PC-3 (cell line): ENCODE data around the gene MARCHF3. TPM values are rescaled to one million over a fixed set of nuclear protein-coding genes. Genes with fewer than 3 reads are reported as not detected.

Experiments used
- ATAC-seq: fragments of 200-7000 bp; cut with Tn5 transposase; 2 replicates; pipeline ENCODE4 v1.9.1; 2020; ENCODE audit warnings: mild to moderate bottlenecking, moderate library complexity
- BruUV-seq: library from RNA; stranded (reverse); fragments of 400-500 nt; replicated peaks from 2 replicates; lab custom pipeline; 2021; lab: Mats Ljungman, UMichigan
- CTCF ChIA-PET: fragments of 300-600 bp; sonication (Branson Sonifier 250); formaldehyde crosslinking; loops from one replicate; lab custom pipeline; 2022; ENCODE audit warnings: antibody characterized with exemption; lab: Charles Lee
- POLR2A ChIA-PET: fragments of 300-600 bp; sonication (Branson Sonifier 250); formaldehyde crosslinking; loops from one replicate; lab custom pipeline; 2022; ENCODE audit warnings: antibody characterized with exemption; ENCODE audit not compliant: unreplicated experiment; lab: Charles Lee
- DNase-seq: peaks from one replicate; pipeline ENCODE4 v3.0.0-alpha.2; 2015
- H2AFZ ChIP-seq: fragments of 300-600 bp; sonication (generic); 2 replicates; pipeline ENCODE4 v1.6.0; 2016; ENCODE audit warnings: antibody characterized with exemption, low read length
- H3F3A ChIP-seq: fragments of 300-600 bp; sonication (generic); one replicate; pipeline ENCODE4 v1.6.0; 2017; ENCODE audit warnings: antibody characterized with exemption, low read length, control low read depth, mild to moderate bottlenecking; ENCODE audit not compliant: unreplicated experiment
- H3K27ac ChIP-seq: fragments of 300-600 bp; sonication (generic); 2 replicates; pipeline ENCODE4 v1.5.1; 2016; ENCODE audit warnings: mild to moderate bottlenecking, low read length
- H3K27me3 ChIP-seq: fragments of 300-600 bp; sonication (generic); 2 replicates; pipeline ENCODE4 v1.6.1; 2016; ENCODE audit warnings: low read length, mixed read lengths
- H3K36me3 ChIP-seq: fragments of 300-600 bp; sonication (generic); 2 replicates; pipeline ENCODE4 v1.6.1; 2016; ENCODE audit warnings: low read depth, mixed run types, low read length, mixed read lengths
- H3K4me1 ChIP-seq: fragments of 300-600 bp; sonication (generic); 2 replicates; pipeline ENCODE4 v1.5.1; 2016; ENCODE audit warnings: low read length; ENCODE audit not compliant: insufficient read depth
- H3K4me2 ChIP-seq: fragments of 300-600 bp; sonication (generic); 2 replicates; pipeline ENCODE4 v1.6.0; 2016; ENCODE audit warnings: low read length
- H3K4me3 ChIP-seq: fragments of 300-600 bp; sonication (generic); 2 replicates; pipeline ENCODE4 v1.5.1; 2016; ENCODE audit warnings: mild to moderate bottlenecking, low read length, mixed read lengths
- H3K79me2 ChIP-seq: fragments of 300-600 bp; sonication (generic); 2 replicates; pipeline ENCODE4 v1.6.1; 2017; ENCODE audit warnings: low read length, mixed read lengths
- H3K9ac ChIP-seq: fragments of 300-600 bp; sonication (generic); 2 replicates; pipeline ENCODE4 v1.6.0; 2016; ENCODE audit warnings: mild to moderate bottlenecking, low read length
- H3K9me2 ChIP-seq: fragments of 300-600 bp; sonication (generic); replicated peaks from 2 replicates; pipeline ENCODE4 v1.6.1; 2016; ENCODE audit warnings: mixed run types, low read length, mixed read lengths
- H3K9me3 ChIP-seq: fragments of 300-600 bp; sonication (generic); 2 replicates; pipeline ENCODE4 v1.6.1; 2016; ENCODE audit warnings: low read length, mixed read lengths
- H4K20me1 ChIP-seq: fragments of 300-600 bp; sonication (generic); 2 replicates; pipeline ENCODE4 v1.6.1; 2016; ENCODE audit warnings: low read length, mixed read lengths
- EZH2 ChIP-seq: fragments of 300-600 bp; sonication (generic); IDR thresholded peaks from one replicate; pipeline ENCODE4 v1.6.1; 2017; ENCODE audit warnings: antibody characterized with exemption, mild to moderate bottlenecking, low read length; ENCODE audit not compliant: unreplicated experiment
- EZH2phosphoT487 ChIP-seq: fragments of 300-600 bp; sonication (generic); IDR thresholded peaks from 2 replicates; pipeline ENCODE4 v1.6.1; 2018; ENCODE audit warnings: mild to moderate bottlenecking, antibody characterized with exemption, low read length, borderline replicate concordance
- intact Hi-C: fragments of 100-400 bp; cut with micrococcal nuclease; formaldehyde crosslinking; loops from 2 replicates; pipeline ENCODE4 v1.9.0; 2023
- total RNA-seq: library from RNA; depleted of rRNA; stranded (reverse); fragments of >200 nt; gene quantifications from 2 replicates; pipeline ENCODE4 v1.2.3, GENCODE V29; 2014
- TF ChIP-seq, protein P1 (sequence below): fragments of 300-600 bp; sonication (generic); conservative IDR thresholded peaks from 2 replicates; pipeline ENCODE4 v1.5.1; 2017; ENCODE audit warnings: antibody characterized with exemption, low read depth, mild to moderate bottlenecking, low read length

The MARCHF3 gene
- total RNA-seq, 1 experiment from 2014 or later = 2.5 TPM

DNA sequence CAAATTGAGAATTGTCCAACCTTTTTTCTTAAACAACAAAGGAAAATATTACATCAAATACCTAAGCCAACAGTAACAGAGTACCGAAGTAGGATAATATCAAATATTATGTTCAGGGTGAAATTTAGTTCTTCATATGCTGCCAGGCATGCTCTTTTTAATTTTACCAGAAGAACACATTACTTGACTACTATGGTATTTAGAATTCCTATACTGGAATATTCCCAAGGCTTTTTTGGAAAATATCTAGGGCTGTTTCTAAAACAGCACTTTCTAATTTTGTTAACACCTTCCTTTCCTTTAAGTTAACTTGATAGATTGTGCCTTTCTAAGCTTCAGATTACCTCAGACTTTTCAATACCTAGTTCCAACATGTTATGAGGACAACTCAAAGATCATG lies 48.7 kb downstream of the MARCHF3 start:
- no peaks in the 10 kb centered on the region for H3K36me3 ChIP-seq
- H2AFZ ChIP-seq = no peak overlapping the region
- no peaks in the 10 kb centered on the region for H4K20me1 ChIP-seq
- H3K4me2 ChIP-seq = no peak overlapping the region
- no peak overlapping the region for H3K27ac ChIP-seq
- H3K27me3 ChIP-seq = no peaks in the 10 kb centered on the region
- no peaks in the 10 kb centered on the region for H3K79me2 ChIP-seq
- H3K4me3 ChIP-seq = no peak overlapping the region
- TF ChIP-seq EZH2 (no peak), EZH2phosphoT487 (no peak)
- TF ChIP-seq, protein P1, sequence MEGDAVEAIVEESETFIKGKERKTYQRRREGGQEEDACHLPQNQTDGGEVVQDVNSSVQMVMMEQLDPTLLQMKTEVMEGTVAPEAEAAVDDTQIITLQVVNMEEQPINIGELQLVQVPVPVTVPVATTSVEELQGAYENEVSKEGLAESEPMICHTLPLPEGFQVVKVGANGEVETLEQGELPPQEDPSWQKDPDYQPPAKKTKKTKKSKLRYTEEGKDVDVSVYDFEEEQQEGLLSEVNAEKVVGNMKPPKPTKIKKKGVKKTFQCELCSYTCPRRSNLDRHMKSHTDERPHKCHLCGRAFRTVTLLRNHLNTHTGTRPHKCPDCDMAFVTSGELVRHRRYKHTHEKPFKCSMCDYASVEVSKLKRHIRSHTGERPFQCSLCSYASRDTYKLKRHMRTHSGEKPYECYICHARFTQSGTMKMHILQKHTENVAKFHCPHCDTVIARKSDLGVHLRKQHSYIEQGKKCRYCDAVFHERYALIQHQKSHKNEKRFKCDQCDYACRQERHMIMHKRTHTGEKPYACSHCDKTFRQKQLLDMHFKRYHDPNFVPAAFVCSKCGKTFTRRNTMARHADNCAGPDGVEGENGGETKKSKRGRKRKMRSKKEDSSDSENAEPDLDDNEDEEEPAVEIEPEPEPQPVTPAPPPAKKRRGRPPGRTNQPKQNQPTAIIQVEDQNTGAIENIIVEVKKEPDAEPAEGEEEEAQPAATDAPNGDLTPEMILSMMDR = no peak
- H3K9me3 ChIP-seq = no peaks in the 10 kb centered on the region
- H3K4me1 ChIP-seq = no peaks in the 10 kb centered on the region
- ChIA-PET POLR2A (no interaction called here), CTCF (no interaction called here)
- ATAC-seq (no peak), DNase-seq (no peak)
- no peak overlapping the region for H3K9ac ChIP-seq
- H3F3A ChIP-seq = no peaks in the 10 kb centered on the region
- no TSS peak for BruUV-seq
- H3K9me2 ChIP-seq = no peaks in the 10 kb centered on the region
- intact Hi-C loops = no loop called here

DNA sequence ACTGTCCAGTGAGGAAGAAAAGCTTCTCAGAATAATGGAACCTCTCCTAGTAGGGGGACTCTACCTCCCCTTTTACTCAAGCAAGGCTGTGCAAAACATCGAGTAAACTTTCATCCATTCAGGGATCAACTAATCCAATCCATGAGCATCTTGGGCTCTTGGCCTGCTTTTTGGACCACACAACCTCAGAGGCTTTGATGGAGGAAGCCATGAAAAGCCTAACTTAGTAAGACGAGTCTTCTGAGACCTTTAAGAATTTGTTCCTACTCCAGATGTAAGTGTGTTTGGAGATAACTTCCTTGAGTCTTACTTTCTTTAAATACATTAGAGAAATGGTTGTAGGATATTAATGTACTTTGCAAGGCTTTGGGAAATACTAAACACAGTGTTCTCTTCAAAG lies 49.1 kb downstream of the MARCHF3 start:
- Histone ChIP-seq H2AFZ (no peak overlapping the region), H3K36me3 (no peaks in the 10 kb centered on the region), H3K27me3 (no peaks in the 10 kb centered on the region), H3K9ac (no peak overlapping the region), H3K9me2 (no peaks in the 10 kb centered on the region), H3K79me2 (no peaks in the 10 kb centered on the region), H3K4me1 (no peaks in the 10 kb centered on the region), H3K27ac (no peak overlapping the region), H3K4me2 (no peak overlapping the region), H4K20me1 (no peaks in the 10 kb centered on the region), H3K4me3 (no peak overlapping the region), H3K9me3 (no peaks in the 10 kb centered on the region), H3F3A (no peaks in the 10 kb centered on the region)
- DNase-seq = no peak
- ChIA-PET POLR2A (no interaction called here), CTCF (no interaction called here)
- no peak for ATAC-seq
- TF ChIP-seq EZH2 (no peak), EZH2phosphoT487 (no peak)
- TF ChIP-seq, protein P1 = no peak
- no TSS peak for BruUV-seq
- intact Hi-C loops = no loop called here

DNA sequence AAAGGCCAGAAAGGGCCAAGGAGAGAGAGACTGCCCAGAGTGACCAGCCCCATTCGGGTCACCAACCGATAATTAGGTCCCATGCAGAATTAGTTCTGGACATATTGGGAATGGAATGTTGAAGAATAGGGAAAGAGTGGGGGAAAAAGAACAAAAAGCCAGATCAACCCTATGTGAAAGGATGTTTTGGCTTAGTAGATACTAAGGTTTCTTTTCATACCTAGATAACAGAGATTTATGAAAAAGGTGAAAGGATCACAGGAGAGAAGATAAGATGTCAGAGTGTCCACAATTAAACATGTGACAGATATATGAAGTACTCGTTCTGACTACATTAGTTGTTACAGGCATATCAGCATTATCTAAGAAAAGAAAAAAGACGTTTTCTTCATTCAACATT lies 52.1 kb downstream of the MARCHF3 start:
- H3K27ac ChIP-seq = no peak overlapping the region
- H3K9ac ChIP-seq = no peak overlapping the region
- TF ChIP-seq EZH2phosphoT487 (no peak), EZH2 (no peak)
- TF ChIP-seq, protein P1 = no peak
- ChIA-PET CTCF (no interaction called here), POLR2A (no interaction called here)
- H3K4me3 ChIP-seq = no peak overlapping the region
- no peaks in the 10 kb centered on the region for H3K27me3 ChIP-seq
- H3K79me2 ChIP-seq = no peaks in the 10 kb centered on the region
- H3K4me2 ChIP-seq = no peak overlapping the region
- H3K4me1 ChIP-seq = no peaks in the 10 kb centered on the region
- intact Hi-C loops = no loop called here
- no peaks in the 10 kb centered on the region for H3F3A ChIP-seq
- H3K9me3 ChIP-seq = no peaks in the 10 kb centered on the region
- DNase-seq = no peak
- ATAC-seq = no peak
- no TSS peak for BruUV-seq
- no peaks in the 10 kb centered on the region for H3K9me2 ChIP-seq
- no peak overlapping the region for H2AFZ ChIP-seq
- H4K20me1 ChIP-seq = no peaks in the 10 kb centered on the region
- H3K36me3 ChIP-seq = no peaks in the 10 kb centered on the region
